Measurements from ENCODE around the gene KRTAP6-1. TPM values are rescaled to one million over a fixed set of nuclear protein-coding genes. Genes with fewer than 3 reads are reported as not detected.

The KRTAP6-1 gene, protein sequence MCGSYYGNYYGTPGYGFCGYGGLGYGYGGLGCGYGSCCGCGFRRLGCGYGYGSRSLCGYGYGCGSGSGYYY
- not detected in 2 replicates for total RNA-seq

DNA sequence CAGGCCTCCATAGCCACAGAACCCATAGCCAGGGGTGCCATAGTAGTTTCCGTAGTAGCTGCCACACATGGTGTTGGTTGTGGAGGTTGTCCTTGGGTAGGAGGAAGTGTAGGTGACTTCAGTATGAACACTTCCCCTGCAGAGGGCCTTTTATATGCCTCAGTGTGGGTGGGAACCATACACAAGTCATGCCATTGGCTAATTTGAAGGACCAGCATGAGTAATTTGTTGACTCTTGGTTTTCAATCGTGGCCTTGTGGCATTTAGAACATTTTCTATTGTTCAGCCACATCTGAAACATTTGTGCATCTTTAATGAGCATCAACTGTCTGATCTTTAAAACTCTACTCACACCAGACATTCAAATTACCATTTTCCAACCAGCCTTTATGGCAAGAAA, at the start of gene KRTAP6-1:
KRTAP6-1 (minus strand) TSS at position 95 of the 400 bp plus-strand sequence; CDS start at position 69, 26 bp downstream.
- DNase-seq (ENCODE audit: low read depth, low spot score) = no peak

DNA sequence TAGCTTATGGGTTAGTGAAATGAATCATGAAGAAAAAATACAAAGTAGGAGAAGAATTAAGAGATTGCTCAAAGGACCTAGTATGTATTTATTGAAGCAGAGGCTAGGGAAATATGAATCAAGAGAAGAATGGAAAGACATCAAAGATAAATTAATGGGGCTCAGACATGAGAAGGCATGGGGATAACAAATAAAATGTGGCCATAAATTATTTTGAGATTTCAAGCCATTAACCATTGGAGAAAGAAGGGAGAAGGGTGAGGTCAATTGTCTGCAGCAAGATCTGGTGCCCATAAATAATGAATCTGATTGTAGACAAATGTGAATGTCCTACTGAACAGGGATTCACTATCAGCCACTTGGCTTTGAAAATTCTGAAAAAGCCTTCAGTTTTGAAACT, 39.2 kb upstream of the KRTAP6-1 start:
- no peak for DNase-seq (ENCODE audit: low read depth, low spot score)

DNA sequence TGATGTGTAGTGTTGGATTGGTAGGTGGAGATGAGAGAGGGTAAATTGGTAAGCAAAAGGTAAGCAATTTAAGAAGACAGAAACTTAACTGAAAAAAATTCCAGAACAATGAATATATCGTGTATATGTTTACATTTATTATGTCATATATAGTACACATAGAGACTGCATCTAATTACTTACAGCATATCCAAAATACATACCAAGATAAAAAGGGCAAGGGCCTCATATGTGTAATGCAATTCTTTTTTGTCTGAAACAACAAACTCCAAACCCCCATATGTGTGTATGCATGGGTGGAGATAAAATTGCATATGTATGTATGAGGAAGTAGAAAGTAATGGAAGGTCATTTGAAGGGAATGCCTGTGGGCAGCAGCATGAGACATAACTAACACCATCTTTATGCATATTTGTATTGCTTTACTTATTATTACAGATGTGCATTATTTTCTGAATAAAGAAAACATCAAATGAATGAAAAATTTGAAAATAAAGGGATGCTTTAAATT, 33.2 kb upstream of the KRTAP6-1 start:
- no peak for DNase-seq (ENCODE audit: low read depth, low spot score)

DNA sequence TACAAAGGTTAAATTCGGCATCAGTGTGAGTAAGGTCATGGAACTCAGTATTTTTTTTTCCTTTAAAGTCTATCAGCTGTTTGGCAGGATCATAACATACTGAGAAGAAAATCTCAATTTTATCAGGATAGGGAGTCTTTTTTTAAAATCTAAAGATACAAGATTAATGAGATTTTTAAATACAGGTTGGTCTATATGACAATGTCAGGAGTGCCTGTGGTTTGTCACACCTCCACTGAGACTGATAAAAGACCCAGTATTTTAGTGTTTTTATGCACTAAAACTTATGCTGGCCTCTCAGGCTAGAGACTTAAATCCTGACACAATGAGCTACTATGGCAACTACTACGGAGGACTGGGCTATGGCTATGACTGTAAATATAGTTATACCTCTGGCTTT, 28.8 kb upstream of the KRTAP6-1 start, which contains the start of gene KRTAP20-3:
KRTAP20-3 (plus strand) TSS at position 301 of the 400 bp plus-strand sequence.
- DNase-seq (ENCODE audit: low read depth, low spot score) = no peak

DNA sequence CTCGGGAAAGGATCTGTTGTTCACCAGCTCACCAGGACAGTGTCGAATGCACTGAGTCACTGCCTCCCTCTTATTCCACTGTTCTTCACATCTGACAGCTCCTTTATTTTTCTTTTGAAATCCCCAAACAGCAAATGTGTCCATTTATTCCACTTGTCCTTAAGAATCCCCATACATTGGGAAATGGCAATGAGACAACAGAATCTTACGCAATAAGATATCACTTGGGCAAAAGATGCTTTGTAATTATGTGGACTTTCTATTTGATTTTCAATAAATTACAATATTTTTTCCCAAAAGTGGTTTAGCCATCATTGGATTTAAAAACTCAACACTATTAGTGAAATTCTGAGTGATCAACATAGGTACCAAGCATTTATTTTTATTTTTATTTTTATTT, 25.0 kb upstream of the KRTAP6-1 start:
- no peak for DNase-seq (ENCODE audit: low read depth, low spot score)

DNA sequence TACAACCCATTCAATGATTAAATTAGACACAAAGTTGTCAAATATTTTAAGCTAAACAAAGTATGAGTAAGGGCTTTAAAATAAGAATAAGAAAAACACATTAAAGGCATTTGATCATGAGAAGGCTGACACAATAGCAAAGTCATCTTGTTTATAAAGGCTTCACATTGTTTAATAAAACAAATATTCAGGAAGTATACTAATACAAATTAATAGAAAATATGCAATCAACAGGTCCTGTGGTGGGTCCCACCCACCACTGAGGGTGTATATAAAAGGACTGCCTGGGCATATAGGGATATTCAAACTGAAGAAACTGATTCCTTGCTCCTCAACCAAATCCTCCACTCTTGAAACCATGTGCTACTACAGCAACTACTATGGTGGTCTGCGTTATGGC, 21.2 kb upstream of the KRTAP6-1 start, which contains the start of gene KRTAP20-2:
KRTAP20-2 (plus strand) TSS at position 301 of the 400 bp plus-strand sequence; CDS start at position 359, 58 bp downstream.
- no peak for DNase-seq (ENCODE audit: low read depth, low spot score)

DNA sequence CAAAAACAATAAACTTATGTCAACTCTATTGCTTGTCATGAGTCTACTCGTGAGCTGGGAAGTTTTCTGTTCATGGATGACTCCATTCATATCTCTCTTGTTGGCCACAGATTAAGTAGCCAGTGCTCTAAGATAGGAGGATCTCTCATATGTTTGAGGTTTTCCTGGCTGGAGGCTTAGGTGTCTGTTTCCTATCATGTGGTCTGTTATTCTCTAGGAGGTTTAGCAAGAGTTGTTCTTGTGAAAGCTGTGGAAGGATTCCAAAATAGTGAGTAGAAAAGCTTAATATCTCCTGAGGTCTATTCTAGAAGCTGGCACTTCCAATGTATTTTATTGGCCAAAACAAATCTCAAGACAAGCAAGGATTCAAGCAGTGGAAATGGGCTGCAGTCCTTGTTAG, 15.5 kb upstream of the KRTAP6-1 start:
- DNase-seq (ENCODE audit: low read depth, low spot score) = no peak

DNA sequence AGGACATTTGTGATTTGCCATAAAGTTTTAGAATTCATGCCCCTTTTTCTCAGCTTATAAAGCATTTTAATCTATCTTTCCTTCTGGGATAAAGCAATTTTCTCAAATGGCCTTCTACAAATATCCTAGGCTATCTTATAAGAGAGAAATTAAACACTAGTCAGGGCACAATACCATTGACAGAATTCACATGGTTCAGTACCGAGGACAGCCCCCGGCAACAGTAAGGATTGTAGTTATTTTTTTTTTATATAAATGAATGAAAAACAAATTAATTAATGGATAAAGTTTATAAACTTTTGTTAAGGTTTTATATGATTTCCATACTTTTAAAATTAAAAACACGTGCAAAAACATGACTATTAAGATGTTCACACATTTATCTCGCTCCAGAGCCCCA, 14.4 kb upstream of the KRTAP6-1 start:
- DNase-seq (ENCODE audit: low read depth, low spot score) = no peak

DNA sequence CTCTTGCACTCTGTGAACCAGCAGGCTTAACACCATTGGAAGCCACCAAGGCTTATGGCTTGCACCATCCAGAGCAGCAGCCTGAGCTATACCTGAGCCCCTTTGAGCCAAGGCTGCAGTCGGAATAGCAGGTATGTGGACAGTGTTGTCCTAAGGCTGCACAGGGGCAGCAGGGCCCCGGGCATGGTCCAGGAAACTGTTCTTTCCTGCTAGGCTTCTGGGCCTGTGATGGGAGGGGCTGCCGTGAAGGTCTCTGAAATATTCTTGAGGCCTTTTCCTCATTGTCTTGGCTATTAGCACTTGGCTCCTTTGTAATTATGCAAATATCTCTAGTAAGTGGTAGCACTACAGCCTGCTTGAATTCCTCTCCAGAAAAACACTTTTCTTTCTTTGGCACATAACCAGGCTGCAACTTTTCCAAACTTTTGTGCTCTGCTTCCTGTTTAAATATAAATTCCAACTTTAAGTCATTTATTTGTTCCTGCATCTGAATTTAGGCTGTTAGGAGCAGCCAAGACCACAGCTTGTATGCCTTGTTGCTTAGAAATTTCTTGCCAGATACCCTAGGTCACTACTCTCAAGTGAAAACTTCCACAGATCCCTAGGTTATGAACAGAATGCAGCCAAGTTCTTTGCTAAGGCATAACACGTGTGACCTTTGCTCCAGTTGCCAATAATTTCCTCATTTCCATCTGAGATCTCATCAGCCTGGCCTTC, 11.9 kb upstream of the KRTAP6-1 start:
- DNase-seq (ENCODE audit: low read depth, low spot score) = no peak

DNA sequence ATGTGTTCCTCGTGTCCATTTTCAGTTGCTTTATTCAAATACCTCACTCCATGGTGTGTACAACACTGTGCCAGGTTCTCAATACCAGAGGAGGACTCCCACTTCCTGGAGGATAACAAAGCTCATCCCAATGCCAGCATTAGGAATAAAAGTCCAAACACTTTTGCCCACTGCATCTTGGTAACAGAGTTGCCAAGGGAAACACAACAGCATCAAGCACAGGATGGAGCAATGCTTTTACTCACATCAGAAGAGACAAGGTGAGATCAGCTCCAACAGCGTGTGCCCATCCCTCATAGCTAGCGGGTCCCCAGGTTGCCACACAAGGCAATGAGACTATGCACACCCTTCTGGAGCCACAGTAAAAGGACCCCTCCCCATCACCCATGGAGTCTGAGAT, 9.6 kb upstream of the KRTAP6-1 start:
- DNase-seq (ENCODE audit: low read depth, low spot score) = no peak

DNA sequence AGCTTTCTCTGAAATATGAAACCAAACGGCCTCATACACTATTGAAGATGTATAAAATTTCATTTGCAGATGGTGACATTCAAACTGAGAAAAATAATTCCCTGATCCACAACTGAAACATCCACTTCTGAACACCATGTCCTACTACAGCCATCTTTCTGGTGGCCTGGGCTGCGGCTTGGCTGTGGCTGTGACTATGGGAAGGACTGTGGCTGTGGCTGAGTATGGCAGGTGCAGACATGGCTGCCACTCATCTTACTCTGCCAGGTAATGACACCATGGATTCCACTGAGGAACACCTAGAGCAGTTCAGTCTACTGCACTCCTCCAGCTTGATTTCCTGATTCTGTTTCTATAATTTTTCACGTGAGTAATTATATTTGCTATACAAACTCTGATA, 6.8 kb upstream of the KRTAP6-1 start, which contains the start of gene KRTAP20-4:
KRTAP20-4 (plus strand) TSS at position 106 of the 400 bp plus-strand sequence.
- no peak for DNase-seq (ENCODE audit: low read depth, low spot score)

DNA sequence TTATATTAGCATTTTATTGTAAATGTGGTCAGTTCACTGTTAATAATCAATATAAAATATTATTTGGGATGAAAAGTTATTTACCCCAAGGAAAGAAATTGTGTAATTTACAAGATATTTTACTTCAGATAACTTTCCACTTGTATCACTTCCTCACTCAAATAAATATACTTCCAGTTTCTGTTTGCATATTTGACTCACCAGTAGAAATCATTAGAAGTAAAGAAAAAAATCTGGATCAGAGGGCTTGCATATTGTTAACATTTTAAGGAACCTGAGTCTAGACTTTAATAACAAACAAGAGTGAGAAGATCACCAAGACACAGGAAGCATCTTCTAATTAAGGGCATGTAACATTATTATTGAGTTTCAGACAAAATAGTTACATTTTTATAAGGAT, 6.3 kb upstream of the KRTAP6-1 start:
- DNase-seq (ENCODE audit: low read depth, low spot score) = no peak

DNA sequence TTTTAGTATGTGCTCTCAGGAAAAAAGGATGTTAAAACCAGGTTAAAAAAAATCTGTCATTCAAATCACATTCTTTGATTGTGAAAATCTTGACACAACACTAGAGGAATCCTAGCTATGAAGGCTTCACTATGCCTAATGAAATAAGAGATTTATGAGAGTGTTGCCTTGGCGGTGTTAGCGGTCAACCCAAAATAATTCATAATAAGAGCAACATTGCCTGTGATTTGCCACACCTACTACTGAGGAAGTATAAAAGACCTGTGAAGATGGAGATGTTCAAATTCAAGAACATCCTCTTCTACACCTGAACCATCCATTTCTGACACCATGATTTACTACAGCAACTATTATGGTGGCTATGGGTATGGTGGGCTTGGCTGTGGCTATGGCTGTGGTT, 2.4 kb upstream of the KRTAP6-1 start, which contains the start of gene KRTAP20-1:
KRTAP20-1 (plus strand) TSS at position 301 of the 400 bp plus-strand sequence; CDS start at position 331, 30 bp downstream.
- no peak for DNase-seq (ENCODE audit: low read depth, low spot score)

DNA sequence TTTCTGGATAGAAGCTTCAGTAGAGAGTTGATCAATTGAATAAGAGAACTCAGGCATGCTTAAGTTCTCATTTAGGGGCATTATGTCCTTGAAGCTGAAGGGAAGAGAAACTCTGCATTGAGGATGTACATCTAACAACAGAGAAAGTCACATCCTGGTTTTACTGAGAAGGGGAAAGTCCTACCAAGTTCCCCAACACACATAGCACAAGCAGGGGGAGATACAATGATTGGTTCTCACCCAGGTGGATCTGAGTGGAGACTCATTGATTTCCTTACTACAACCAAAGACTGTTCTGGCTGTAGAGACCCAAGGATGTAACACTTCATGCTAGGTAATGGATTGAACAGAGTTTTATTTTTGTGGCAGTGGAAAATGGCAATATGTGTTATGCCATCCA, 1.5 kb upstream of the KRTAP6-1 start:
- no peak for DNase-seq (ENCODE audit: low read depth, low spot score)

DNA sequence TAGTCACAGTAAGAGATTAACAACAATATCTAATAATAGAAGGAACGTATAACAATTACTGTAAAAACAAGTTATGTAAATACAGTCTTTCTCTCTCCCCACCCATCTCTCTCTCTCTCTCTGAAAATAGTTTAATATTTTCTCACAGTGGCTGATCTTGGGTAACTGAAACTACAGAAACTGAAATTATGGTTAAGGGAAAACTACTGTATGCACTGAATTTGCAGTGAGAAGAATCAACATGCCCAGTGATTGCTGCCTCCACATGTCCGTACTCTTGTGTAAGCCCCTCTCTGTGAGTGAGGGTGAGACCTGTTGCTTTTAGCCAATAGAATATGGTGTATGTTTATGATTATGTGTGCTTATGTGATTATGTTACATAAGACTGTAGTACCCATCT, 1.6 kb downstream of the KRTAP6-1 start:
- DNase-seq (ENCODE audit: low read depth, low spot score) = no peak

DNA sequence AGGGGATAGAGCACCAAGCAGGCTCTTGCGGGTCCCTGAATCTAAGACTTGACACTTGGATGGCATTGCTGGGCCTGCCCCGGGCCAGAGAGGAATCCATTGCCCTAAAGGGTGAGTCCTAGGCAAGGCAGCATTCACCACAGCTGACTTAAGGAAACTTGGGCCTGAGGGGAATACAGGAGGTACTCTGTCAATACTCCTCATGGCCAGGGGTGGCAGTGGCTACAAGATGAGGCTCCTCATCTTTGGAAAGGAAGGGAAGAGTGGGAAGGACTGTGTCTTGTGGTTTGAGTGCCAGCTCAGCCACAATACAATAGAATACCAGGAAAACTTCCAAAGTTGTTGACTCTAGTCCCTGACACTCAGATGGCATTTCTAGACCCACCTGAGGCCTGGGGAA, 7.8 kb downstream of the KRTAP6-1 start:
- DNase-seq (ENCODE audit: low read depth, low spot score) = no peak

DNA sequence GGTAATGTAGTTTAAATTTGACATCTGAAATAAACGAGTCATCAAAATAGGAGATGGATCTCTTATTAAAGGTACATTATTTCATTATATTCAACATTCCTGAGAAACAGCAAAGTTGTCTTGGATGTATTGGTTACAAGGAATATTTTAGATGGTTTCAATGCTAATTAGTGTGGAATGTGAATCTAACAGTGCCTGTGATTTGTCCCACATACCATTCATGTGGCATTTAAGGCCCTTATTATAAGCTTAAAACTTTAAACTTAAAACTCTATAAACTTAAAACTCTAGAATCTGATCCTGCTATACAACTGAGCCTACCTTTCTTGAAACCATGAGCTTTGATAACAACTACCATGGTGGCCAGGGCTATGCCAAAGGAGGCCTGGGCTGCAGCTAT, 12.9 kb downstream of the KRTAP6-1 start, which contains the start of gene KRTAP22-1:
KRTAP22-1 (plus strand) TSS at position 301 of the 400 bp plus-strand sequence.
- DNase-seq (ENCODE audit: low read depth, low spot score) = no peak

DNA sequence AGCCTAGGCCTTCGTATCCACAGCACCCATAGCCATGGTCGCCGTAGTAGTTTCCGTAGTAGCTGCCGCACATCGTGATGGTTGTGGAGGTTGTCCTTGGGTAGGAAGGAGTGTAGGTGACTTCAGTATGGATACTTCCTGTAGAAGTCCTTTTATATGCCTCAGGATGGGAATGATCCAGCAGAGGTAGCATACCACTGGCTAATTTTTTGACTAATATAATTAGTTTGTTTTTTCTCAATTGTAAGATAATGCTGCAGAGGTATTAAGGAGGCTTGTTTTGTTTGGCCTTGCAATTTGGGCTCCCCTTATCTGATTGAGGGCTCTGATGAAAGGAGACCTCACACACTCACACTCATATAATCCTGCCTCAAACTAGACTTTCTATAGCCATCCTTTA, 14.9 kb downstream of the KRTAP6-1 start, which contains the start of gene KRTAP6-2:
KRTAP6-2 (minus strand) TSS at position 101 of the 400 bp plus-strand sequence; CDS start at position 73, 28 bp downstream.
- no peak for DNase-seq (ENCODE audit: low read depth, low spot score)

DNA sequence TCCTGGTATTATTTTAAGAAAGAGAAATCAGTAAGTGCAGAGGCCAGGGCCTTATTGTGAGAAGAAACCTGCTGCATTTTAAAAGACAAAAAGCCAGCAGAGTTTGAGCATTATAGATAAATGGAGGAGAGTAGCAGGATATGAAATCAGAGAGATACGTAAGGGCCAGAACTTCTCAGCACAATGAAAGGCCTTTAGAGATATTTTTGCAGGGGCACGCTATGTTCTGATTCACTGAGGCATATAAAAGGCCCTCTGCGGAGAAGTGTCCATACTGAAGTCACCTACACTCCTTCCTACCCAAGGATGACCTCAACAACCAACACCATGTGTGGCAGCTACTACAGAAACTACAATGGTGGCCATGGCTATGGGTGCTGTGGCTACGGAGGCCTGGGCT, 21.6 kb downstream of the KRTAP6-1 start, which contains the start of gene KRTAP6-3:
KRTAP6-3 (plus strand) TSS at position 301 of the 400 bp plus-strand sequence; CDS start at position 307, 6 bp downstream.
- DNase-seq (ENCODE audit: low read depth, low spot score) = no peak

DNA sequence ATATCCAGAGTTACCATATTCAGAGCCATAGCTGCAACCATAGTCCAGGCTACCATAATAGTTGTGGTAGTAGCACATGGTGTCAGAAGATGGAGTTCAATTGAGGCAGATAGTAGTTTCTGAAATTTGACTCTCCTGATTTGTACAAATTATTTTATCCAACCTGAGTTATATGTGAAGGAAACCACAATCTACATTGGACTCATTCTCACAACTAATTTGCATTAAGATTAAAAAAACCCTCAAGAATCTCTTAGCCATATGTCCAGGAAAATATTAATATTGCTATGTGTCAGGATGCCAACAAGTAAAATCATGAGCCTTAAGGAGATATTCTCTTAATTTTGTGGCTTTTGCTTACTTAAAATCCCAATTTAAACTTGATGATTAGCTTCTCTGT, 23.4 kb downstream of the KRTAP6-1 start, which contains the start of gene KRTAP22-2:
KRTAP22-2 (minus strand) TSS at position 101 of the 400 bp plus-strand sequence.
- DNase-seq (ENCODE audit: low read depth, low spot score) = no peak

DNA sequence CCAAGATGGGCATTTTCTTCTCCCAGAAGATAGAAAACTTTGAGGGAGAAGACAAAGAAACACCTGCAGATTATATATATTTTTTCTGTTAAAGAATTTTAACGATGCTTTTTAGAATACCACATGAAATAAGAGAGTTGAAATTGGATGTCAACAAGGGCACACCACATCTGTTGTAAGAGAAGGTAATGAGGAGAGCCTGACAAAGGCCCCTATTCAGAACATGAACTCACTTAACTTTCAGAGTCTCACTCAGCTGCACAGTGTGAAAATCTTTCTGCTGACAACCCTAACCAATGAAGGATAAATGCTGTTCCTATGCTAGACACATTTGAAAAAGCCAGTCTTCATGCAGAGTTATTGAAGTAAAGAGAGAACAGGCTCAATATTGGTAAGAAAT, 30.9 kb downstream of the KRTAP6-1 start:
- DNase-seq (ENCODE audit: low read depth, low spot score) = no peak

DNA sequence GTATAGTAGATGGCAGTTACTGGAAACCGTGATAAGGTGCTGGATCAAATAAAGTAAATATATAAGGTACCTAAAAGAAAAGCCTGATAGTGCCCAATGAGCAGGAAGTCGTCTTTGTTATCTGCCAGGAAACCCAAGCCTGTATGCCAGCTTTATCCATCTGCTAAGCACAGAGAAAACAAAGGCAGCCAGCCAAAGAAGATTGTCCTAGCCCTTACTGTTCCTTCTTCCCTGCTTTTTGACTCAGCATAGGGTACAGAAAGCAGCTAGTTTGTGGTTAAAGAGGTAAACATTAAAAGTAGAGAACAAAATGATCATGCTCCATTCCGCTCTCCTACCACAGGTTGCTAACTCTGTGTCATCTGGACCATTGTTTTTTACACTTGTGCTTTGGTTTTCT, 33.6 kb downstream of the KRTAP6-1 start:
- no peak for DNase-seq (ENCODE audit: low read depth, low spot score)

All from pulmonary artery endothelial cell (primary cell).